ENCODE results near the gene AHR. TPM values are rescaled to one million over a fixed set of nuclear protein-coding genes. Genes with fewer than 3 reads are reported as not detected.

The AHR gene
- total RNA-seq, 1 experiment from 2014 or later = 61.3 TPM

GRCh38 chr7:17299483-17299991, 1.1 kb downstream of the AHR start:
- intact Hi-C loops (cut with micrococcal nuclease; ENCODE audit: unreplicated experiment) = loop anchor here (2.0 to 5.0 kb wide), 5 partner anchors 65 to 652 kb away; partner anchors contain the start of genes ANKMY2 and BZW2
- TF ChIP-seq EZH2 (IDR thresholded peaks at IDR 0.05; ENCODE audit: low read depth) (no peak), CTCF (conservative IDR thresholded peaks at IDR 0.05) (no peak)
- CTCF ChIA-PET = no interaction called here
- Histone ChIP-seq H3F3A (ENCODE audit: insufficient read depth, low read depth) (peaks cover 17% of the 10 kb centered on the region), H3K9me3 (ENCODE audit: insufficient read depth, low read depth) (peaks cover 9% of the 10 kb centered on the region; the same call in 1 of the 2 replicates), H3K4me2 (peak overlapping the region; percentile 85), H3K36me3 (ENCODE audit: low read depth) (peaks cover 9% of the 10 kb centered on the region), H3K27ac (peak overlapping the region; percentile 68), H3K9me2 (ENCODE audit: insufficient read depth) (no peaks in the 10 kb centered on the region), H3K27me3 (ENCODE audit: insufficient read depth, low read depth) (no peaks in the 10 kb centered on the region), H3K79me2 (ENCODE audit: low read depth) (peaks cover 57% of the 10 kb centered on the region), H3K4me3 (peak overlapping the region; percentile 83), H3K4me1 (replicated peaks; ENCODE audit: insufficient read depth) (peaks cover 49% of the 10 kb centered on the region), H2AFZ (peak overlapping the region; percentile 68), H4K20me1 (ENCODE audit: insufficient read depth) (peaks cover 5% of the 10 kb centered on the region; the same call in 1 of the 2 replicates)
- peak in 1 of 2 experiments; percentile 23 for DNase-seq
- POLR2A ChIA-PET (ENCODE audit: unreplicated experiment) = interaction anchor here (0.5 to 0.7 kb wide), 5 partner anchors 214 to 926 kb away, joined by 4 to 6 read pairs (median 4); no protein-coding TSS in a partner anchor
- TSS peak; percentile 54 for BruUV-seq (replicated peaks)

GRCh38 chr7:17300012-17300411, 1.6 kb downstream of the AHR start:
- H2AFZ ChIP-seq = peak overlapping the region; percentile 68
- no peaks in the 10 kb centered on the region for H3K9me2 ChIP-seq (ENCODE audit: insufficient read depth)
- H3K27me3 ChIP-seq (ENCODE audit: insufficient read depth, low read depth) = no peaks in the 10 kb centered on the region
- H3K9me3 ChIP-seq (ENCODE audit: insufficient read depth, low read depth) = peaks cover 10% of the 10 kb centered on the region
- H3K79me2 ChIP-seq (ENCODE audit: low read depth) = peaks cover 62% of the 10 kb centered on the region
- H3K4me1 ChIP-seq (replicated peaks; ENCODE audit: insufficient read depth) = peaks cover 53% of the 10 kb centered on the region
- H3K36me3 ChIP-seq (ENCODE audit: low read depth) = peaks cover 11% of the 10 kb centered on the region
- no TSS peak for BruUV-seq (replicated peaks)
- intact Hi-C loops (cut with micrococcal nuclease; ENCODE audit: unreplicated experiment) = loop anchor here (5.0 to 10.0 kb wide), 5 partner anchors 145 to 605 kb away; partner anchors contain the start of gene AGR2
- TF ChIP-seq EZH2 (IDR thresholded peaks at IDR 0.05; ENCODE audit: low read depth) (no peak), CTCF (conservative IDR thresholded peaks at IDR 0.05) (0 out of 2 replicates have a peak, but pooled peaks have one; percentile 16)
- peak overlapping the region; percentile 85 for H3K4me2 ChIP-seq
- H3K4me3 ChIP-seq = peak overlapping the region; percentile 83
- POLR2A ChIA-PET (ENCODE audit: unreplicated experiment) = interaction anchor here (0.5 to 0.7 kb wide), 4 partner anchors 284 to 925 kb away, joined by 4 to 5 read pairs (median 4); no protein-coding TSS in a partner anchor
- CTCF ChIA-PET = no interaction called here
- H3K27ac ChIP-seq = peak overlapping the region; percentile 68
- H4K20me1 ChIP-seq (ENCODE audit: insufficient read depth) = peaks cover 5% of the 10 kb centered on the region; the same call in 1 of the 2 replicates
- peaks cover 21% of the 10 kb centered on the region for H3F3A ChIP-seq (ENCODE audit: insufficient read depth, low read depth)
- DNase-seq = no peak

GRCh38 chr7:17300437-17300836, 2.0 kb downstream of the AHR start:
- peaks cover 26% of the 10 kb centered on the region for H3F3A ChIP-seq (ENCODE audit: insufficient read depth, low read depth)
- peaks cover 11% of the 10 kb centered on the region for H3K36me3 ChIP-seq (ENCODE audit: low read depth)
- intact Hi-C loops (cut with micrococcal nuclease; ENCODE audit: unreplicated experiment) = loop anchor here (5.0 to 10.0 kb wide), 5 partner anchors 144 to 606 kb away; partner anchors contain the start of gene AGR2
- peak overlapping the region; percentile 85 for H3K4me2 ChIP-seq
- peak overlapping the region; percentile 68 for H3K27ac ChIP-seq
- peaks cover 58% of the 10 kb centered on the region for H3K4me1 ChIP-seq (replicated peaks; ENCODE audit: insufficient read depth)
- no TSS peak for BruUV-seq (replicated peaks)
- H4K20me1 ChIP-seq (ENCODE audit: insufficient read depth) = peaks cover 7% of the 10 kb centered on the region
- no peak for DNase-seq
- ChIA-PET POLR2A (ENCODE audit: unreplicated experiment) (no interaction called here), CTCF (interaction anchor here (1.4 kb wide), 1 partner anchor 317 kb away, joined by 12 read pairs; no protein-coding TSS in a partner anchor)
- H3K9me2 ChIP-seq (ENCODE audit: insufficient read depth) = no peaks in the 10 kb centered on the region
- peak overlapping the region; percentile 83 for H3K4me3 ChIP-seq
- peaks cover 66% of the 10 kb centered on the region for H3K79me2 ChIP-seq (ENCODE audit: low read depth)
- TF ChIP-seq EZH2 (IDR thresholded peaks at IDR 0.05; ENCODE audit: low read depth) (no peak), CTCF (conservative IDR thresholded peaks at IDR 0.05) (no peak)
- H3K9me3 ChIP-seq (ENCODE audit: insufficient read depth, low read depth) = peaks cover 14% of the 10 kb centered on the region
- no peaks in the 10 kb centered on the region for H3K27me3 ChIP-seq (ENCODE audit: insufficient read depth, low read depth)
- no peak overlapping the region for H2AFZ ChIP-seq
